SK-MEL-5 (cell line): Measurements from ENCODE around the gene CRELD2. TPM values are rescaled to one million over a fixed set of nuclear protein-coding genes. Genes with fewer than 3 reads are reported as not detected.

Experiments used
- DNase-seq: peaks from one replicate; pipeline ENCODE4 v3.0.0-alpha.2; 2016; ENCODE audit warnings: low read depth, low spot score
- in situ Hi-C: cut with HindIII; loops from 2 replicates; pipeline ENCODE4 v1.10.0; 2016; ENCODE audit warnings: low sequenced_read_pairs, high pct_unique_total_duplicates, low pct_unique_long_range_greater_than_20kb
- small RNA-seq, 2 experiments: library from RNA; depleted of rRNA; stranded (forward); fragments of <200 nt; gene quantifications; one replicate each; pipeline ENCODE3, GENCODE V24; 2014
- total RNA-seq: library from RNA; depleted of rRNA; stranded (reverse); fragments of >200 nt; shearing (Covaris generic); gene quantifications from 2 replicates; pipeline ENCODE4 v1.2.3, GENCODE V29; 2014; rRNA removed

The CRELD2 gene
- total RNA-seq, 1 experiment from 2014 or later: 162 TPM

DNA sequence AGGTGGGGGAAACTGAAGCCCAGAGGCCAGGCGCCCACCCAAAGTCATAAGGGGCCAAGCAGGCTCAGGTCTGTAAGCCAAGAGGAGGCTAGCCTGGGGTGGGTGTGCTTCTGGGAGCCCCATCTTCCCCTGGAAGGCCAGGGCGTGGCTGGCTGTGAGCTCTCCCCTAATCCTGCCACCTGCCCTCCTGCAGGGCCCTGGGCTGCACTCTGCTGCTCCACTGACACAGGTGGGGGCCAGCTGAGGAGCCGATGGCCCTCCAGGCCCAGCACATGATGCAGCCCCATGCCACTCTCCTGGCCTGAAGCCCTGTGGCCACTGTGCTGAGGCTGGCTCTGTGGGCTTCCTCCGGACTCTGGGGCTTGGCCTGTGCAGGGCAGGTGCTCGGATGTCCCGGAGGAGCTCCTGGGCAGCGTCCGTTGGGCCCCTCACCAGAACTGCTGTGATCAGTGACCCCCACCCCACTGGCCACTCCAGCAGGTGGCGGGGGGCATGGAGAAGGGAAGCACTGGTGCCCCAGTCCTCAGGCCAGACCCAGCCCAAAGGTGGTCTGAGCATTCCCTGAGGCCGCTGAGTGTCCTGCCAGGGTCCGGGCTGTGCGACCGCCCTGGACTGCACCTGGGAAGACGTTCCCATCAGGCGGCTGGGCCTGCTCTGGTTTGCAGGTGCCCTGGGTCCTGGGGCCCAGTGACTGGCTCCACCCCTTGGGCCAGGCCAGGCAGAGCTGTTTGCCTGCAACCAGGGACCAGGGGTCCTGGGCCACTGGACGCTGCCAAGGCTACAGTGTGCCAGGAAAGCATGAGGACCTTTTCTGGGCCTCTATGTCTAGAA is 50.6 kb downstream of the CRELD2 start:
- in situ Hi-C loops: no loop called here
- no peak for DNase-seq

- no peak for DNase-seq
- in situ Hi-C loops: no loop called here
Measured at GRCh38 chr22:49969751-49970527, 51.5 kb downstream of the CRELD2 start.

- peak; percentile 98 for DNase-seq
- in situ Hi-C loops: no loop called here
Measured at GRCh38 chr22:49970528-49971231, 52.2 kb downstream of the CRELD2 start.

GRCh38 chr22:49971232-49972162 is 53.1 kb downstream of the CRELD2 start:
- peak; percentile 57 for DNase-seq
- in situ Hi-C loops: no loop called here

- DNase-seq: no peak
- in situ Hi-C loops: no loop called here
Measured at GRCh38 chr22:49972163-49973017, 54.0 kb downstream of the CRELD2 start.

- DNase-seq: no peak
- in situ Hi-C loops: no loop called here
Measured at GRCh38 chr22:49973018-49973961, 54.9 kb downstream of the CRELD2 start.

DNA sequence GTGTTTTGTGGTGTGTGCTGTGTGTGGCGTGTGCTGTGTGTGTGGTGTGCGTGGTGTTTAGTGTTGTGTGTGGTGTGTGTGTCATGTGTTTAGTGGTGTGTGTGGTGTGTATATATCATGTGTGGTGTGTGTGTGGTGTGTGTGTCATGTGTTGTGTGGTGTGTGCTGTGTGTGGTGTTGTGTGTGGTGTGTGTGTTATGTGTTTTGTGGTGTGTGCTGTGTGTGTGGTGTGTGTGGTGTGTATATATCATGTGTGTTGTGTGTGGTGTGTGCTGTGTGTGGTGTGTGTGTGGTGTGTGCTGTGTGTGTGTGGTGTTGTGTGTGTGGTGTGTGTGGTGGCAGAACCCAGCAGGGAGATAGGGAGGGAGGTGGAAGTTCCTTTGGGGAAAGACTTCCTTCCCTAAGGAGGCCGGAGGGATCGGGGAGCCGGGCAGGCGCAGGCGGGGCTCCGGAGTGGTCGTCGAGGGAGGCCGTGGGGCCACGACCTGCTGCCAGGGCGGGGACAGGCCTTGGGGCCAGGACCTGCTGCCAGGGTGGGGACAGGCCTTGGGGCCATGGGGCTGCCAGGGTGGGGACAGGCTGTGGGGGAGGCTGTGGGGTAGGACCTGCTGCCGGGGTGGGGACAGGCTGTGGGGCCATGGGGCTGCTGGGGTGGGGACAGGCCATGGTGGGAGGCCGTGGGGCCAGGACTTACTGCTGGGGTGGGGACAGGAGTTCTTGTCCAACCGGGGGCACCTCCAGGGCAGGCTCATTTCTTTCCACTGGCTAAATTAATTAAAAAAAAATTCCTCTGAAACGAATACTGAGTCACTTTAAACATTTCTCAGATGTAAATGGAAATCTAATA is 57.3 kb downstream of the CRELD2 start:
- in situ Hi-C loops: no loop called here
- no peak for DNase-seq

DNA sequence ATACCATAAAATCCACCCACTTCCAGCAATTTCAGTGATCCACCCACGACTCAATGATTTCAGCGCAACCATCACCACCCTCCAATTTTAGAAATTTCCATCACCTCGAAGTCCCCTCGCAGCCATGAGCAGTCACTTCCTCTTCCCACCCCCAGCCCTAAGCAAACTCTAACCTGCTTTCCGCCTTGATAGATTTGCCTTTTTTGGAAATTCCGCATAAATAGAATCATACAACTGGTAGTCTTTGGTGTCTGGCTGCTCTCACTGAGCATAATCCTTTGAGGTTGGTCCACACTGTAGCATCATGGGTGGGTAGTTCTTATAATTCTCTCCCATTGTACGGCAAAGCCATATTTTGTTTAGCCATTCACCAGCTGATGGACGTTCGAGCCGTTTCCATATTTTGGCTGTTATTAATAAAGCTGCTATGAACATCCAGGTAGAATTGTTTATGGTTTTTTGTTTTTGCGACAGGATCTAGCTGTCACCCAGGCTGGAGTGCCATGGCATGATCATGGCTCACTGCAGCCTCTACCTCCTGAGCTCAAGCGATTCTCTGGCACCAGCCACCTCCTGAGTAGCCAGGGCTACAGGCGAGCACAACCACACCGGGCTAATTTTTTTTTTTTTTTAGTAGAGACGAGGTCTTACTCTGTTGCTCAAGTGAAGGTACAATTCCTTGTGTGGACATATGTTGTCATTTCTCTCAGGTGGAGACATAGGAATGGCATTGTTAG is 58.2 kb downstream of the CRELD2 start:
- in situ Hi-C loops: no loop called here
- no peak for DNase-seq

Small RNA genes lying within 50 kb of the gene (small RNA-seq; reads per million reads assigned to genes)
- gene MIR6821: 0 to 0.24 reads per million in 2 experiments

Other genes starting within 250 kb of the CRELD2 start
- 16.2 and 17.5 TPM in 2 replicates for gene BRD1, start 90.8 kb upstream of the CRELD2 start, total RNA-seq
- gene ZBED4, start 64.8 kb upstream of the CRELD2 start, total RNA-seq: 18.9 and 23.4 TPM in 2 replicates
- gene ALG12, start 196 bp upstream of the CRELD2 start, total RNA-seq: 19.7 and 22.8 TPM in 2 replicates
- 108 and 120 TPM in 2 replicates for gene PIM3, start 42.1 kb downstream of the CRELD2 start, total RNA-seq
- not detected in 2 replicates for gene IL17REL, start 94.1 kb downstream of the CRELD2 start, total RNA-seq
- gene TTLL8, start 139.7 kb downstream of the CRELD2 start, total RNA-seq: not detected in 2 replicates
- not detected in 2 replicates for gene MLC1, start 166.8 kb downstream of the CRELD2 start, total RNA-seq
- gene MOV10L1, start 171.4 kb downstream of the CRELD2 start, total RNA-seq: 0.08 TPM in 1 of 2 replicates, not detected in the other